ENCODE results near the gene USB1. TPM values are rescaled to one million over a fixed set of nuclear protein-coding genes. Genes with fewer than 3 reads are reported as not detected.

Gene USB1
- polyA plus RNA-seq, 3 donors: 11.8 to 35.0 (median 25.1) TPM

GRCh38 chr16:58040496-58040846, 39.3 kb downstream of the USB1 start:
- H3K27ac ChIP-seq (ENCODE audit: low read depth, low read length): no peak overlapping the region
- WGBS, 3 donors: 95 to 98% (median 97%) methylated on average over 12 of the region's 12 CpGs

DNA sequence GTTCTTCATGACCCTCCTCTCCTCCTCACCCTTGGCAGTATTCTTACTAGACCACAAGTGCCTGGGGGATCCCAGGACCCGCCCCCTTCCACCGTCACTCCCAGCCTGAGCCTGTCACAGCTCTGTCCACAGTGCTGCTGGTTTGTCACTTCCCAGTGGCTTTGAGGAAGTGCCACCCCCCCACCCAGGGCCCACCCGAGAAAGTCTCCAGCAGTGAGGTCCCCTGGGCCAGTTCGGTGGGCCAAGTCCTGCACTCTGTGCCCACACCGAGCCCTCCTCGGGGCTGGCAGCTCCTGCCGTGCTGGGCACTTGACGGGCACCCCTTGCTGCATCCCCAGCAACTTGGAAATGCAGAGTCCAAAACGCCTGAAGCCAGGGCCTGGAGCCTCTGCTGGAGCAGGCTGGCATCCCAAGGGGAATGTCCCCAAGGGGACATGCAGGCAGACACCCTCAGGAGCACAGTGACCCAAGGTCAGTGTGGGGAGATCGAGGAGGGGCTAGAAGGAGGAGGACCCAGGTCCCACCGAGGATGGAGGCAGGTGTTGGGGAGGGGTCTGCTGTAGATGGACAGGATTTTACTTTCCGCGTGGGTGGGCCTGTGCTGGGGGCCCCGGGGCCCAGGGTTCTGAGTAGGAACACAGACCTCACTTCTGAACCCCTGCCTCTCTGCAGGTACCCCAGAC, 39.9 kb downstream of the USB1 start:
- no peak overlapping the region for H3K27ac ChIP-seq (ENCODE audit: low read depth, low read length)
- WGBS, 3 donors: 80 to 87% (median 84%) methylated on average over 14 of the region's 14 CpGs

GRCh38 chr16:58041628-58041955, 40.4 kb downstream of the USB1 start:
- 93 to 96% (median 95%) methylated on average over 18 of the region's 18 CpGs for WGBS, 3 donors
- H3K27ac ChIP-seq (ENCODE audit: low read depth, low read length): no peak overlapping the region

- no peak overlapping the region for H3K27ac ChIP-seq (ENCODE audit: low read depth, low read length)
- WGBS, 3 donors: 93 to 95% (median 94%) methylated on average over 22 of the region's 22 CpGs
Measured at GRCh38 chr16:58042001-58042885, 41.0 kb downstream of the USB1 start.

GRCh38 chr16:58042886-58043515, 41.8 kb downstream of the USB1 start:
- 94 to 96% (median 96%) methylated on average over 16 of the region's 16 CpGs for WGBS, 3 donors
- no peak overlapping the region for H3K27ac ChIP-seq (ENCODE audit: low read depth, low read length)

GRCh38 chr16:58043571-58044155, 42.5 kb downstream of the USB1 start:
- no peak overlapping the region for H3K27ac ChIP-seq (ENCODE audit: low read depth, low read length)
- WGBS, 3 donors: 78 to 95% (median 93%) methylated on average over 7 of the region's 7 CpGs

DNA sequence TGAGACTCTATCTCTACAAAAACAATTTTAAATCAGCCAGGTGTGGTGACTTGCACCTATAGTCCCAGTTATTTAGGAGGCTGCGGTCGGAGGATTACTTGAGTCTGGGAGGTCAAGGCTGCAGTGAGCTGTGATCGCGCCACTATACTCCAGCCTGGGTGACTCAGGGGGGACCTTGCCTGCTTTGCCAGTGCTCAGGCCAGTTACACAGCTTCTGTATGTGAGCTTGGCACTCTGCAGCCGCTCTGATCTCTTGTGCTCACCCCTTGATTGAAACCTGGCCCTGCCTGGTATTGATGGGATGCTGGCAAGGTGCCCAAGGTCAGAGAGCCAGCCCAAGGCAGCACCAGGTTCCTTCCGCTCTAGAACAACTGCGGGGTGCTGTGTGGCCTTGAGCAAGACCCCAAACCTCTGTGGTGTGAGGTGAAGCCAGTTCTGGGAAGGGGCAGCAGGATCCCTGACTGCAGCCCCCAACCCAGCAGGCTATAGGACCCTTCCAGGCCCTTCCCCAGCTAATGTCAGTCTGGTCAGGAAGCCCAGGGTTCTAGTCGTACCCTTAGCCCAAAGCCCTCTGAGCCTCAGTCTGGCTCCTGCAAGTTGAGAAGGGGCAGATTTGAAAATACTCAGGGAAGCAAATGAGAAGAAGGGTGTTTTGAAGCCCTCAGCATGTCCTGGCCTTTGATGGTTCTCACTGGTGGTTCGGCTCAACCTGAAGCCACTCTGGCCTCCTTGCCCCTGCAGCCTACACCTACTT, 43.2 kb downstream of the USB1 start:
- no peak overlapping the region for H3K27ac ChIP-seq (ENCODE audit: low read depth, low read length)
- WGBS, 3 donors: 66 to 91% (median 88%) methylated on average over 9 of the region's 9 CpGs

DNA sequence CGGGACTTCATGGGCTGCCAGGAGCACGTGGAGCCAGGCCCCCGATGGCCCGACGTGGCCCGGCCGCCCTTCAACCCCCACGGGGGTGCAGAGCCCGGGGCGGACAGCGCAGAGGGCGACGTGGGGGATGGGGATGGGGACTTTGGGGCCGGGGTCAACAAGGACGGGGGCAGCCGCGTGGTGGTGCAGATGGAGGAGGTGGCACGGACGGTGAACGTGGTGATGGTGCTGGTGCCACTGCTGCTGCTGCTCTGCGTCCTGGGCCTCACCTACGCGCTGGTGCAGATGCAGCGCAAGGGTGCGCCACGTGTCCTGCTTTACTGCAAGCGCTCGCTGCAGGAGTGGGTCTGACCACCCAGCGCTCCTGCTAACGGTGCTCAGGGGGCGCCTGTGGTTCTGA, 43.9 kb downstream of the USB1 start:
- 86 to 93% (median 92%) methylated on average over 31 of the region's 31 CpGs for WGBS, 3 donors

GRCh38 chr16:58046054-58046881, 45.1 kb downstream of the USB1 start:
- WGBS, 3 donors: 71 to 90% (median 74%) methylated on average over 15 to 16 of the region's 16 CpGs
- H3K27ac ChIP-seq (ENCODE audit: low read depth, low read length): no peak overlapping the region

More for the DNA sequence above, 43.9 kb downstream of the USB1 start:
- no peak overlapping the region for H3K27ac ChIP-seq (ENCODE audit: low read depth, low read length)

DNA sequence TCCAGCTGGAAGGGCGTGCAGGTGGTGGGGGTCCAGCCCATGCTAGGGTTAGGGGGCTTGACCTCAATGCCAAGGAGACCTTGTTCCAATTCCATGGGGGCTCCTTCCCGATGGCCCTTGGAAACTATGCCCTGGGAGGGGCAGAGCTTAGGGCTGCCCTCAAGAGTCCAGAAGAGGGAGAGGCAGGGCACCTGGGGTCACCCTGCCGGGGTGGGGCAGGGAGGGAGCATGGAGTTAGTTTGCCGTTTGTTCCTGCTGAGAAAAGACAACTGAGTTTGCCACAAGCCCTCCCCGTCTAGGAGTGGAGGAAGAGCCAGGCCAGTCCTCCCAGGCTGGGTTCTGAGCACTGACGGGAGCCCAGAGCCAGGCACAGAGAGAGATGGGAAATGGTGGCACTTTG, 45.7 kb downstream of the USB1 start:
- 62 to 70% (median 66%) methylated on average over 6 of the region's 6 CpGs for whole genome bisulfite sequencing, 3 donors
- H3K27ac ChIP-seq (ENCODE audit: low read depth, low read length): no peak overlapping the region

DNA sequence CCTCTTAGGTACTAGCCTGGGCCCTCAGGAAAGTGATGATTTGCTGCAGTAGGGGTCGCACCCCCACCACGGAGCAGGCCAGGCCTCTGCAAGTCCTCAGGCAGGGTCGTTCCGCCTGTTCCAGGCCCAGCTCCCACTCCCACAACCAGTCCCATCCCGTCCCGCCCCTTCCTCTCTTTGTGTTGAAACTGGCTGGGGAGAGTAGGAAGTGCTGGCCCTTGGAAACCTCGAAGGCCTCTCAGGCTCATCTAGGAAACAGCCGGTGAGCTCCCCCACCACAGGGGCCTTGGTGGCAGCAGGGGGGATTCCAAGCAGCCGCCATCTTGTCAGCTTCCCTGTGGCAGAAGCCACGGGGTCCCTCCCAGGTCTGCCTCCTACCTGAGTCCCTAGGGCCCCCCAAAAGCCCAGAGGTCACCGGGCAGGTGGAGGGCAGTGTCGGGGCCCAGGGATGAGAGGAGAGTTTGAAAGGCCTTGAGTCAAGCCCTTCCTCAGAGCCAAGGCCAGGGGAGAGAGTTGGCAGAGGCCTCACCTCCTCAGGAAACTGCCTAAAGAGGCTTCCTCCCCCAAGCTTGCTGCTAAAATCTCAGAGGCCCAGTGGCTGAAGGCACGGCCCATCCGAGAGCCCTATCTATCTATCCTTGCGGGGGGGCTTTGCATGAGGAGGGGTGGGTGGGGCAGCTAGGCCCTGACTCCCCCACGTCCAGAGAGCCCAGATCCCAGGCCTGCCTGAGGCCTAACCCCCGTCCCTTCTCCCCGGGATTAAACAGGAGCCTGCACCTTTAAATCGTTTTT, 46.5 kb downstream of the USB1 start:
- 58 to 74% (median 60%) methylated on average over 19 of the region's 19 CpGs for WGBS, 3 donors
- no peak overlapping the region for H3K27ac ChIP-seq (ENCODE audit: low read depth, low read length)

DNA sequence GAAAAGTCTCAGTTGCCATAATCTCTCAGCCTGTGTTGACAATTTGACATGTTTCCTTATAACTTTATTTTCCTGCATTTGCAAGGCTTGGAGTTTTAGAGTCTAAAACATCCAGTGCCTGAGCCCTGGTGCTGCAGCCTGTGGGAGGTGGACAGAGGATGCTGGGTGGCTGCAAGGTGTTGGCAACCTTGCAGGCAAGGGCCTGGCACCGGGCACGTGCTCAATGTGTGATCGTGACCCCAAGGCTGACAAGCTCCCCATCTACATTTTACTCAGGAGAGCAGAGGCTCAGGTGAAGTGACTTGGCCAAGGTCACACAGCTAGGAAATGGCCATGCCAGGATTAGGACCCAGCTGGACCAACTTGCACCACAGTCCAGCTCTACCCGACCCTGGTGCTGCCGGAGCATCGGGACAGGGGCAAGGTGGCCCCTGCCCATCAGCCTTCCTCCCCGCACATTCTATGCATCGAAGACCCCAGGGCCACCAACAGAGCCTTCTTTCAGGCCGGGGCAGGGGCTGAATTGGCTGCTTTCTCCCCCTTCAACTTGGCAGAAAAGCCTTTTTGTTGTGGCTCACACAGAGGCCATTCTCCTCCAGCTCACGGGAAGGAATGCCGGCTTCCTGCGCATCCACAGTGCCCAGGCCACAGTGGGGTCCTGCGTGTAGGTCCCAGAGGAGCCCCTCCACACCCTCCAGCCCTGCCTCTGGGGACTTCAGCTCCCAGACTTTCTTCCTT, 47.5 kb downstream of the USB1 start:
- WGBS, 3 donors: 81 to 86% (median 83%) methylated on average over 13 of the region's 13 CpGs
- no peak overlapping the region for H3K27ac ChIP-seq (ENCODE audit: low read depth, low read length)

GRCh38 chr16:58049232-58050185, 48.3 kb downstream of the USB1 start:
- WGBS, 3 donors: 75 to 82% (median 80%) methylated on average over 17 of the region's 17 CpGs
- H3K27ac ChIP-seq (ENCODE audit: low read depth, low read length): no peak overlapping the region

DNA sequence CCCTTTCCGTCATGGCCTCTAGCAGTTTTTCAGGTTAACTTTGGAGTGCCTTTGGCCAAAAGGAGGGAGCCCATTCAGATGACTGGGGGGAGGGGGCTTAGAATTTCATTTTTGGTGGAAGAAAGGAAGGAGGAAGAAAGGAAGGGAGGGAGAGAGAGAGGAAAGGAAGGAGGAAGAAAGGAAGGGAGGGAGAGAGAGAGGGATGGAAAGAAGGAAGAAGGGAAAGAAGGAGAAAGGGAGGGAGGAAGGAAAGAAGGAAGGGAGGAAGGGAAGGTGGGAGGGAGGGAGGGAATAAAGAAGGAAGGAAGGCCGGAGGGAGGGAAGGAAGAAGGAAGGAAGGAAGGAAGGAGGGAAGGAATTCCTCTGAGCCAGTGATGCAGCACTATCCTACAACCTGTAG, 50.1 kb downstream of the USB1 start:
- H3K27ac ChIP-seq (ENCODE audit: low read depth, low read length): no peak overlapping the region
- WGBS, 3 donors: 68 to 73% (median 73%) methylated on average over 2 of the region's 2 CpGs
